HuH-7 (cell line): ENCODE measurements around the gene BHLHE40.

Source experiments
- DNase-seq: peaks from one replicate; pipeline ENCODE4 v3.0.0; 2011; ENCODE audit warnings: low spot score

BHLHE40 gene

GRCh38 chr3:4979428-4980228 lies at the start of gene BHLHE40:
Gene BHLHE40, plus strand, starts transcription at chr3:4979437. Its CDS starts 282 bp downstream, at chr3:4979719.
- DNase-seq = no peak

- DNase-seq = no peak
Measured at GRCh38 chr3:4930501-4930900, 48.7 kb upstream of the BHLHE40 start.

- no peak for DNase-seq
Measured at GRCh38 chr3:4934050-4934449, 45.2 kb upstream of the BHLHE40 start.

- no peak for DNase-seq
Measured at GRCh38 chr3:4935347-4935746, 43.9 kb upstream of the BHLHE40 start.

- DNase-seq = no peak
Measured at GRCh38 chr3:4936982-4937614, 42.1 kb upstream of the BHLHE40 start.

- no peak for DNase-seq
Measured at GRCh38 chr3:4938281-4938982, 40.8 kb upstream of the BHLHE40 start.

- no peak for DNase-seq
Measured at GRCh38 chr3:4939276-4939675, 40.0 kb upstream of the BHLHE40 start.

GRCh38 chr3:4940985-4941384 lies 38.3 kb upstream of the BHLHE40 start:
- no peak for DNase-seq

- peak; percentile 32 for DNase-seq
Measured at GRCh38 chr3:4943549-4943948, 35.7 kb upstream of the BHLHE40 start.

GRCh38 chr3:4945324-4945723 lies 33.9 kb upstream of the BHLHE40 start:
- DNase-seq = no peak

GRCh38 chr3:4947028-4947427 lies 32.2 kb upstream of the BHLHE40 start:
- DNase-seq = no peak

GRCh38 chr3:4948395-4948794 lies 30.8 kb upstream of the BHLHE40 start:
- DNase-seq = no peak

- no peak for DNase-seq
Measured at GRCh38 chr3:4949004-4949403, 30.2 kb upstream of the BHLHE40 start.

GRCh38 chr3:4949659-4950058 lies 29.6 kb upstream of the BHLHE40 start:
- DNase-seq = no peak

- no peak for DNase-seq
Measured at GRCh38 chr3:4950351-4950784, 28.9 kb upstream of the BHLHE40 start.

GRCh38 chr3:4950948-4951347 lies 28.3 kb upstream of the BHLHE40 start:
- no peak for DNase-seq

GRCh38 chr3:4953119-4953518 lies 26.1 kb upstream of the BHLHE40 start:
- DNase-seq = no peak

GRCh38 chr3:4954256-4955000 lies 24.8 kb upstream of the BHLHE40 start:
- no peak for DNase-seq

GRCh38 chr3:4956099-4956498 lies 23.1 kb upstream of the BHLHE40 start:
- no peak for DNase-seq

- no peak for DNase-seq
Measured at GRCh38 chr3:4956738-4957137, 22.5 kb upstream of the BHLHE40 start.

GRCh38 chr3:4957978-4958377 lies 21.3 kb upstream of the BHLHE40 start:
- DNase-seq = no peak

GRCh38 chr3:4959180-4959579 lies 20.1 kb upstream of the BHLHE40 start:
- DNase-seq = no peak
